DND-41 (cell line): Measurements from ENCODE around the gene GRID2.

Experiments used
- ATAC-seq: fragments of 200-7000 bp; cut with Tn5 transposase; 3 replicates; pipeline ENCODE4 v1.9.1; 2021; ENCODE audit warnings: low read depth; ENCODE audit not compliant: insufficient read depth
- DNase-seq: peaks from one replicate; pipeline ENCODE4 v3.0.0-alpha.2; 2020
- H2AFZ ChIP-seq: 2 replicates; pipeline ENCODE4 v1.6.0; 2012; ENCODE audit warnings: low read depth, low read length
- H3K27ac ChIP-seq: 2 replicates; pipeline ENCODE4 v1.5.1; 2012; ENCODE audit warnings: low read length, inconsistent platforms
- H3K27me3 ChIP-seq: fragments of 200-600 bp; sonication (generic); 2 replicates; pipeline ENCODE4 v1.6.0; 2012; ENCODE audit warnings: low read length, mild to moderate bottlenecking, inconsistent platforms; ENCODE audit not compliant: insufficient read depth, poor library complexity
- H3K36me3 ChIP-seq: 2 replicates; pipeline ENCODE4 v1.5.1; 2012; ENCODE audit warnings: low read length, inconsistent platforms; ENCODE audit not compliant: insufficient read depth
- H3K4me1 ChIP-seq: 2 replicates; pipeline ENCODE4 v1.5.1; 2012; ENCODE audit warnings: mild to moderate bottlenecking, low read length; ENCODE audit not compliant: insufficient read depth
- H3K4me2 ChIP-seq: 2 replicates; pipeline ENCODE4 v1.6.0; 2012; ENCODE audit warnings: mild to moderate bottlenecking, moderate library complexity, low read length, inconsistent platforms; ENCODE audit not compliant: insufficient read depth
- H3K4me3 ChIP-seq, 2 experiments: fragments of 200-600 bp in 1 of 2; shearing (Covaris generic) in 1 of 2; 2 replicates each; pipeline ENCODE4 v1.5.1; 2012 to 2016; ENCODE audit warnings: inconsistent platforms in 2 of 2, low read length in 2 of 2, mild to moderate bottlenecking in 2 of 2, low read depth in 1 of 2, moderate library complexity in 1 of 2
- H3K79me2 ChIP-seq: 2 replicates; pipeline ENCODE4 v1.6.0; 2012; ENCODE audit warnings: low read length, inconsistent platforms; ENCODE audit not compliant: insufficient read depth
- H3K9ac ChIP-seq: 2 replicates; pipeline ENCODE4 v1.6.0; 2012; ENCODE audit warnings: low read depth, mild to moderate bottlenecking, inconsistent platforms, low read length, moderate library complexity
- H3K9me3 ChIP-seq: 2 replicates; pipeline ENCODE4 v1.5.1; 2012; ENCODE audit warnings: low read length, moderate library complexity, mild to moderate bottlenecking, inconsistent platforms; ENCODE audit not compliant: insufficient read depth, severe bottlenecking
- H4K20me1 ChIP-seq: 2 replicates; pipeline ENCODE4 v1.6.0; 2012; ENCODE audit warnings: low read length; ENCODE audit not compliant: insufficient read depth
- CTCF ChIP-seq: IDR thresholded peaks from 2 replicates; pipeline ENCODE4 v1.5.1; 2012; ENCODE audit warnings: borderline replicate concordance, low read length, moderate library complexity, mild to moderate bottlenecking; ENCODE audit not compliant: poor library complexity, severe bottlenecking; ENCODE audit errors: extremely low read depth
- EZH2 ChIP-seq: IDR thresholded peaks from 3 replicates; pipeline ENCODE4 v1.6.1; 2012; ENCODE audit warnings: borderline replicate concordance, low read depth, mild to moderate bottlenecking, moderate library complexity, low read length, inconsistent platforms; ENCODE audit not compliant: severe bottlenecking

The GRID2 gene

GRCh38 chr4:92618968-92619367, 315.2 kb downstream of the GRID2 start:
- Histone ChIP-seq H3K79me2 (no peaks in the 10 kb centered on the region), H3K27me3 (no peaks in the 10 kb centered on the region), H3K36me3 (no peaks in the 10 kb centered on the region), H4K20me1 (no peaks in the 10 kb centered on the region), H2AFZ (no peak overlapping the region), H3K27ac (no peak overlapping the region), H3K4me2 (no peak overlapping the region), H3K4me1 (no peaks in the 10 kb centered on the region), H3K4me3 (no peak overlapping the region), H3K9ac (no peak overlapping the region), H3K9me3 (no peaks in the 10 kb centered on the region)
- DNase-seq (no peak), ATAC-seq (no peak)
- TF ChIP-seq CTCF (no peak), EZH2 (no peak)

GRCh38 chr4:92629302-92629701, 325.5 kb downstream of the GRID2 start:
- H3K36me3 ChIP-seq, result no peaks in the 10 kb centered on the region
- DNase-seq (no peak), ATAC-seq (no peak)
- no peak overlapping the region for H3K4me2 ChIP-seq
- H3K4me3 ChIP-seq, result no peak overlapping the region
- no peak overlapping the region for H3K9ac ChIP-seq
- H3K4me1 ChIP-seq, result no peaks in the 10 kb centered on the region
- H2AFZ ChIP-seq, result no peak overlapping the region
- TF ChIP-seq CTCF, result no peak
- H3K27me3 ChIP-seq, result no peaks in the 10 kb centered on the region
- H3K27ac ChIP-seq, result no peak overlapping the region
- no peaks in the 10 kb centered on the region for H4K20me1 ChIP-seq
- H3K79me2 ChIP-seq, result no peaks in the 10 kb centered on the region
- no peaks in the 10 kb centered on the region for H3K9me3 ChIP-seq

- no peak overlapping the region for H2AFZ ChIP-seq
- no peak overlapping the region for H3K4me3 ChIP-seq
- no peaks in the 10 kb centered on the region for H3K27me3 ChIP-seq
- DNase-seq (no peak), ATAC-seq (no peak)
- no peak overlapping the region for H3K4me2 ChIP-seq
- H3K9ac ChIP-seq, result no peak overlapping the region
- no peaks in the 10 kb centered on the region for H3K79me2 ChIP-seq
- no peak overlapping the region for H3K27ac ChIP-seq
- no peaks in the 10 kb centered on the region for H3K4me1 ChIP-seq
- H3K36me3 ChIP-seq, result no peaks in the 10 kb centered on the region
- no peaks in the 10 kb centered on the region for H4K20me1 ChIP-seq
- no peak for TF ChIP-seq CTCF
- no peaks in the 10 kb centered on the region for H3K9me3 ChIP-seq
Observed at GRCh38 chr4:92634882-92635281, 331.1 kb downstream of the GRID2 start.
